ENCODE results near the gene ANKRD40. TPM values are rescaled to one million over a fixed set of nuclear protein-coding genes. Genes with fewer than 3 reads are reported as not detected.

The ANKRD40 gene
- total and polyA plus RNA-seq, 2 donors (not counting 3 experiments of a cell fraction or from before 2014, with no cell fraction given), result 24.5 to 56.0 TPM

- H3K36me3 ChIP-seq (ENCODE audit: control insufficient read depth in 2 of 2, extremely low read depth in 1 of 2, insufficient read depth in 2 of 2, low read length in 2 of 2), result no peaks in the 10 kb centered on the region
- no peaks in the 10 kb centered on the region for H3K79me2 ChIP-seq (ENCODE audit: control insufficient read depth, insufficient read depth, low read length)
- intact Hi-C loops (cut with micrococcal nuclease) (no loop called here), dilution Hi-C loops (cut with MboI; ENCODE audit: extremely low pct_ligation_motif_present, low sequenced_read_pairs) (no loop called here)
- FAIRE-seq (no peak), DNase-seq (ENCODE audit: low read depth, low spot score) (no peak)
- no peak overlapping the region for H3K4me3 ChIP-seq (replicated peaks in 1 of 3; ENCODE audit: insufficient read depth in 1 of 3, low read depth in 1 of 3, low read length in 3 of 3)
- H3K4me1 ChIP-seq (ENCODE audit: control insufficient read depth, extremely low read depth, insufficient read depth, low read length), result peaks cover 30% of the 10 kb centered on the region
- H3K9ac ChIP-seq (replicated peaks; ENCODE audit: extremely low read depth, insufficient read depth, low read length), result no peak overlapping the region
- no peak overlapping the region for H3K27ac ChIP-seq (ENCODE audit: insufficient read depth, low read depth, low read length)
- BruUV-seq (replicated peaks), result no TSS peak
- H3K9me3 ChIP-seq (replicated peaks; ENCODE audit: control insufficient read depth, insufficient read depth, low read length), result no peaks in the 10 kb centered on the region
- no peaks in the 10 kb centered on the region for H3K27me3 ChIP-seq (ENCODE audit: control insufficient read depth in 2 of 2, insufficient read depth in 2 of 2, low read length in 2 of 2)
- no peaks in the 10 kb centered on the region for H4K20me1 ChIP-seq (replicated peaks; ENCODE audit: control insufficient read depth, extremely low read depth, insufficient read depth, low read length)
- H3K4me2 ChIP-seq (ENCODE audit: insufficient read depth, low read length), result no peak overlapping the region
- no peak overlapping the region for H2AFZ ChIP-seq (ENCODE audit: low read depth, low read length)
- CTCF ChIA-PET, result no interaction called here
- POLR2A ChIA-PET, result no interaction called here
- TF ChIP-seq GATA2 (IDR thresholded peaks at IDR 0.05; ENCODE audit: insufficient read depth, insufficient read length, low read depth, low read length) (no peak), JUN (IDR thresholded peaks at IDR 0.05; ENCODE audit: borderline replicate concordance, insufficient read depth, insufficient read length, low read depth) (no peak), POLR2A (IDR thresholded peaks at IDR 0.05; ENCODE audit: low read depth, low read length) (no peak), POLR2AphosphoS5 (IDR thresholded peaks at IDR 0.05; ENCODE audit: insufficient read depth, low read depth, low read length) (no peak), CTCF (IDR thresholded peaks at IDR 0.05; ENCODE audit: extremely low read depth in 1 of 2, insufficient read depth in 1 of 2, low read depth in 1 of 2, low read length in 2 of 2) (no peak), FOS (IDR thresholded peaks at IDR 0.05; ENCODE audit: borderline replicate concordance, insufficient read depth, low read length) (no peak), EZH2 (IDR thresholded peaks at IDR 0.05; ENCODE audit: borderline replicate concordance, low read depth, low read length, severe bottlenecking) (no peak), MYC (IDR thresholded peaks at IDR 0.05; ENCODE audit: low read depth, low read length) (no peak)
- TF ChIP-seq, protein P1, sequence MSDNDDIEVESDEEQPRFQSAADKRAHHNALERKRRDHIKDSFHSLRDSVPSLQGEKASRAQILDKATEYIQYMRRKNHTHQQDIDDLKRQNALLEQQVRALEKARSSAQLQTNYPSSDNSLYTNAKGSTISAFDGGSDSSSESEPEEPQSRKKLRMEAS (IDR thresholded peaks at IDR 0.05; ENCODE audit: insufficient read depth, insufficient read length), result no peak
- no peaks in the 10 kb centered on the region for H3K9me1 ChIP-seq (replicated peaks; ENCODE audit: control insufficient read depth, extremely low read depth, insufficient read depth, low read length)
Measured at GRCh38 chr17:50657627-50658026, 50.1 kb downstream of the ANKRD40 start.
